GM12801 (cell line): ENCODE data around the gene BCL11A.

Source experiments
- CTCF ChIP-seq: IDR thresholded peaks from one replicate; pipeline ENCODE4 v1.5.1; 2011; ENCODE audit warnings: control low read depth; ENCODE audit not compliant: insufficient read length; ENCODE audit errors: extremely low read depth

BCL11A gene

GRCh38 chr2:60541056-60541651, 12.3 kb downstream of the BCL11A start:
- no peak for TF ChIP-seq CTCF

GRCh38 chr2:60540074-60540473, 13.4 kb downstream of the BCL11A start:
- TF ChIP-seq CTCF: no peak

- no peak for TF ChIP-seq CTCF
Measured at GRCh38 chr2:60539140-60539539, 14.3 kb downstream of the BCL11A start.

- no peak for TF ChIP-seq CTCF
Measured at GRCh38 chr2:60538101-60538500, 15.4 kb downstream of the BCL11A start.

- TF ChIP-seq CTCF: no peak
Measured at GRCh38 chr2:60536746-60537145, 16.7 kb downstream of the BCL11A start.

- no peak for TF ChIP-seq CTCF
Measured at GRCh38 chr2:60535685-60536312, 17.7 kb downstream of the BCL11A start.

- no peak for TF ChIP-seq CTCF
Measured at GRCh38 chr2:60534892-60535684, 18.4 kb downstream of the BCL11A start.
